ENCODE results near the gene HMCES. TPM values are rescaled to one million over a fixed set of nuclear protein-coding genes. Genes with fewer than 3 reads are reported as not detected.
A peak's percentile ranks its signal among the peaks of the same experiment; 100 is the strongest.

The HMCES gene
- total and polyA plus RNA-seq, 2 of the 13 experiments (the other 11 are each of a cell fraction or from before 2014, with no cell fraction given), result 16.1 to 37.5 TPM

GRCh38 chr3:129231331-129232119 is 47.1 kb upstream of the HMCES start (continued):
- TF ChIP-seq, protein P1, sequence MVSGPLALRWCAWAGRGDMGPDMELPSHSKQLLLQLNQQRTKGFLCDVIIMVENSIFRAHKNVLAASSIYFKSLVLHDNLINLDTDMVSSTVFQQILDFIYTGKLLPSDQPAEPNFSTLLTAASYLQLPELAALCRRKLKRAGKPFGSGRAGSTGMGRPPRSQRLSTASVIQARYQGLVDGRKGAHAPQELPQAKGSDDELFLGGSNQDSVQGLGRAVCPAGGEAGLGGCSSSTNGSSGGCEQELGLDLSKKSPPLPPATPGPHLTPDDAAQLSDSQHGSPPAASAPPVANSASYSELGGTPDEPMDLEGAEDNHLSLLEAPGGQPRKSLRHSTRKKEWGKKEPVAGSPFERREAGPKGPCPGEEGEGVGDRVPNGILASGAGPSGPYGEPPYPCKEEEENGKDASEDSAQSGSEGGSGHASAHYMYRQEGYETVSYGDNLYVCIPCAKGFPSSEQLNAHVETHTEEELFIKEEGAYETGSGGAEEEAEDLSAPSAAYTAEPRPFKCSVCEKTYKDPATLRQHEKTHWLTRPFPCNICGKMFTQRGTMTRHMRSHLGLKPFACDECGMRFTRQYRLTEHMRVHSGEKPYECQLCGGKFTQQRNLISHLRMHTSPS (CRISPR knock-in tag; IDR thresholded peaks at IDR 0.05; ENCODE audit: low read depth), result no peak
- TF ChIP-seq ZNF816 (CRISPR knock-in tag; IDR thresholded peaks at IDR 0.05; ENCODE audit: borderline replicate concordance), result no peak
- no peak for TF ChIP-seq ZSCAN20 (CRISPR knock-in tag; IDR thresholded peaks at IDR 0.05; ENCODE audit: borderline replicate concordance)
- TF ChIP-seq ZNF724P (CRISPR knock-in tag; IDR thresholded peaks at IDR 0.05; ENCODE audit: borderline replicate concordance), result no peak
- no peak for TF ChIP-seq KLF11 (CRISPR knock-in tag; IDR thresholded peaks at IDR 0.05)
- TF ChIP-seq RCOR2 (CRISPR knock-in tag; IDR thresholded peaks at IDR 0.05), result no peak
- TF ChIP-seq ZFX (CRISPR knock-in tag; IDR thresholded peaks at IDR 0.05; ENCODE audit: low read depth), result no peak
- no peak for TF ChIP-seq ZNF83 (CRISPR knock-in tag; IDR thresholded peaks at IDR 0.05; ENCODE audit: borderline replicate concordance)
- TF ChIP-seq JARID2 (CRISPR knock-in tag; IDR thresholded peaks at IDR 0.05; ENCODE audit: insufficient replicate concordance), result no peak
- no peak for TF ChIP-seq ZNF615 (CRISPR knock-in tag; IDR thresholded peaks at IDR 0.05; ENCODE audit: borderline replicate concordance)
- TF ChIP-seq HOXA9 (CRISPR knock-in tag; IDR thresholded peaks at IDR 0.05; ENCODE audit: borderline replicate concordance), result no peak
- TF ChIP-seq ZKSCAN1 (IDR thresholded peaks at IDR 0.05; ENCODE audit: low read length), result 0 out of 2 replicates have a peak, but pooled peaks have one; percentile 49
- TF ChIP-seq, protein P2, sequence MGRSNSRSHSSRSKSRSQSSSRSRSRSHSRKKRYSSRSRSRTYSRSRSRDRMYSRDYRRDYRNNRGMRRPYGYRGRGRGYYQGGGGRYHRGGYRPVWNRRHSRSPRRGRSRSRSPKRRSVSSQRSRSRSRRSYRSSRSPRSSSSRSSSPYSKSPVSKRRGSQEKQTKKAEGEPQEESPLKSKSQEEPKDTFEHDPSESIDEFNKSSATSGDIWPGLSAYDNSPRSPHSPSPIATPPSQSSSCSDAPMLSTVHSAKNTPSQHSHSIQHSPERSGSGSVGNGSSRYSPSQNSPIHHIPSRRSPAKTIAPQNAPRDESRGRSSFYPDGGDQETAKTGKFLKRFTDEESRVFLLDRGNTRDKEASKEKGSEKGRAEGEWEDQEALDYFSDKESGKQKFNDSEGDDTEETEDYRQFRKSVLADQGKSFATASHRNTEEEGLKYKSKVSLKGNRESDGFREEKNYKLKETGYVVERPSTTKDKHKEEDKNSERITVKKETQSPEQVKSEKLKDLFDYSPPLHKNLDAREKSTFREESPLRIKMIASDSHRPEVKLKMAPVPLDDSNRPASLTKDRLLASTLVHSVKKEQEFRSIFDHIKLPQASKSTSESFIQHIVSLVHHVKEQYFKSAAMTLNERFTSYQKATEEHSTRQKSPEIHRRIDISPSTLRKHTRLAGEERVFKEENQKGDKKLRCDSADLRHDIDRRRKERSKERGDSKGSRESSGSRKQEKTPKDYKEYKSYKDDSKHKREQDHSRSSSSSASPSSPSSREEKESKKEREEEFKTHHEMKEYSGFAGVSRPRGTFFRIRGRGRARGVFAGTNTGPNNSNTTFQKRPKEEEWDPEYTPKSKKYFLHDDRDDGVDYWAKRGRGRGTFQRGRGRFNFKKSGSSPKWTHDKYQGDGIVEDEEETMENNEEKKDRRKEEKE (IDR thresholded peaks at IDR 0.05), result no peak
- 0 out of 2 replicates have a peak, but pooled peaks have one; percentile 19 for TF ChIP-seq MIXL1 (CRISPR knock-in tag; IDR thresholded peaks at IDR 0.05)
